Mammary epithelial cell (primary cell): ENCODE data around the gene GARNL3.

ENCODE experiments used
- CTCF ChIP-seq, 2 donors: IDR thresholded peaks in 1 of 2; conservative IDR thresholded peaks in 1 of 2; 2 replicates each; pipeline ENCODE4 v1.5.1; 2011 to 2012; ENCODE audit warnings: inconsistent platforms in 2 of 2, low read length in 2 of 2, mild to moderate bottlenecking in 2 of 2, control low read depth in 1 of 2, low read depth in 1 of 2; ENCODE audit not compliant: insufficient read depth in 1 of 2; ENCODE audit errors: extremely low read depth in 1 of 2
- EZH2 ChIP-seq: IDR thresholded peaks from 2 replicates; pipeline ENCODE4 v1.6.1; 2012; ENCODE audit warnings: low read length, inconsistent platforms, borderline replicate concordance

- no peak for TF ChIP-seq CTCF (conservative IDR thresholded peaks at IDR 0.05 in 1 of 2, IDR thresholded peaks at IDR 0.05 in 1 of 2; ENCODE audit: extremely low read depth in 1 of 2, insufficient read depth in 1 of 2, low read depth in 1 of 2, low read length in 2 of 2)
- TF ChIP-seq EZH2 = no peak
Measured at GRCh38 chr9:127305206-127305837, 40.7 kb downstream of the GARNL3 start.
